DND-41 (cell line): ENCODE measurements around the gene BAD.

Experiments
- EZH2 ChIP-seq: IDR thresholded peaks from 3 replicates; pipeline ENCODE4 v1.6.1; 2012; ENCODE audit warnings: borderline replicate concordance, low read depth, mild to moderate bottlenecking, moderate library complexity, low read length, inconsistent platforms; ENCODE audit not compliant: severe bottlenecking
- TF ChIP-seq, protein P1 (sequence below): IDR thresholded peaks from 2 replicates; pipeline ENCODE4 v1.5.1; 2012; ENCODE audit warnings: borderline replicate concordance, low read length, moderate library complexity, mild to moderate bottlenecking; ENCODE audit not compliant: poor library complexity, severe bottlenecking; ENCODE audit errors: extremely low read depth

DNA sequence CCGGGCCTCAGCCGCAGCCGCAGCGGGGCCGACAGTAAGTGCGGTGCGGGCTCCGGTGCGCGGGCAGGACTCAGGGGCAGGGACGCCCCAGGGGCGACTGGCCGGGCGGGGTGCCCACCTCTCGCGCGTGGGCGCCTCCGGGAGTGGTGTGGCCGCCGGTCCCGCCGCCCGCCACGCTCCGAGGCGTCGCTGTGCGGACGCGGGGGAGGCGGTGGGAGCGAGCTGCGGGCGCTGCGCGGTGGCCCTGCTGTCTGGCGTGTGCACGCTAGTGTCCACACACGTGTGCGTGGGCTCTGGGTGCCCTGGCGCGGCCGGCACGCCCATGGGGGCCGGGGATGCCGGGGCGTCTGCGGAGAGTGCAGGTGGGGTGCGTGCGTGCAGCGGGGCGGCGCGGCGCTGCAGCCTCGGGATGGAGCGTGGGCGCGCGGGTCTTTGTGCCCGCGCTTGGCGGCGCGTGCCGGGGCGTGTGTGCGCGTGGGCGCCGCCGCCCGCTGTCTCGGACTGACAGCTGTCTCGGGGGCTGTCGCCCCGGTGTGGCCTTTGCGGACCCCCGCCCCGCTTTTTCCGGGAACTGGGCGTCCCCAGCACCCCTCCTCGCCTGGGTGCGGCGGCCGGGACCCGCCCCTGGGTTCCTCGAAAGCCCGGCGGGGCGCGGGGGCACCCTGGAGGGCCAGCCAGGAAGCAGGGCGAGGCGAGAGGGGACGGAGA is 7.4 kb upstream of the BAD start:
- TF ChIP-seq, protein P1, sequence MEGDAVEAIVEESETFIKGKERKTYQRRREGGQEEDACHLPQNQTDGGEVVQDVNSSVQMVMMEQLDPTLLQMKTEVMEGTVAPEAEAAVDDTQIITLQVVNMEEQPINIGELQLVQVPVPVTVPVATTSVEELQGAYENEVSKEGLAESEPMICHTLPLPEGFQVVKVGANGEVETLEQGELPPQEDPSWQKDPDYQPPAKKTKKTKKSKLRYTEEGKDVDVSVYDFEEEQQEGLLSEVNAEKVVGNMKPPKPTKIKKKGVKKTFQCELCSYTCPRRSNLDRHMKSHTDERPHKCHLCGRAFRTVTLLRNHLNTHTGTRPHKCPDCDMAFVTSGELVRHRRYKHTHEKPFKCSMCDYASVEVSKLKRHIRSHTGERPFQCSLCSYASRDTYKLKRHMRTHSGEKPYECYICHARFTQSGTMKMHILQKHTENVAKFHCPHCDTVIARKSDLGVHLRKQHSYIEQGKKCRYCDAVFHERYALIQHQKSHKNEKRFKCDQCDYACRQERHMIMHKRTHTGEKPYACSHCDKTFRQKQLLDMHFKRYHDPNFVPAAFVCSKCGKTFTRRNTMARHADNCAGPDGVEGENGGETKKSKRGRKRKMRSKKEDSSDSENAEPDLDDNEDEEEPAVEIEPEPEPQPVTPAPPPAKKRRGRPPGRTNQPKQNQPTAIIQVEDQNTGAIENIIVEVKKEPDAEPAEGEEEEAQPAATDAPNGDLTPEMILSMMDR = no peak
- no peak for TF ChIP-seq EZH2
